Osteocyte (in vitro differentiated cells): Measurements from ENCODE around the gene CDC6. TPM values are rescaled to one million over a fixed set of nuclear protein-coding genes. Genes with fewer than 3 reads are reported as not detected.

ENCODE experiments used
- DNase-seq: peaks from one replicate; pipeline ENCODE4 v3.0.0; 2021; ENCODE audit warnings: mixed read lengths; ENCODE audit not compliant: unreplicated experiment; ENCODE audit errors: extremely low spot score
- H3K27ac Mint-ChIP-seq: one replicate; pipeline ENCODE4 v1.8.0; 2021; ENCODE audit warnings: mild to moderate bottlenecking, mixed read lengths; ENCODE audit not compliant: unreplicated experiment
- H3K27me3 Mint-ChIP-seq: one replicate; pipeline ENCODE4 v1.8.0; 2021; ENCODE audit warnings: mixed read lengths; ENCODE audit not compliant: unreplicated experiment
- H3K36me3 Mint-ChIP-seq: one replicate; pipeline ENCODE4 v1.8.0; 2021; ENCODE audit warnings: mixed read lengths; ENCODE audit not compliant: unreplicated experiment
- H3K4me1 Mint-ChIP-seq: one replicate; pipeline ENCODE4 v1.8.0; 2021; ENCODE audit warnings: mixed read lengths; ENCODE audit not compliant: unreplicated experiment
- H3K4me3 Mint-ChIP-seq: one replicate; pipeline ENCODE4 v1.8.0; 2021; ENCODE audit warnings: mild to moderate bottlenecking, moderate library complexity, mixed read lengths; ENCODE audit not compliant: unreplicated experiment
- H3K9me3 Mint-ChIP-seq: one replicate; pipeline ENCODE4 v1.8.0; 2021; ENCODE audit warnings: mixed read lengths; ENCODE audit not compliant: unreplicated experiment
- CTCF ChIP-seq: fragments of 200-600 bp; sonication (generic); IDR thresholded peaks from 2 replicates; pipeline ENCODE4 v1.5.0; 2021; ENCODE audit warnings: antibody characterized with exemption, mild to moderate bottlenecking, moderate library complexity
- total RNA-seq: library from RNA; stranded (reverse); gene quantifications from 2 replicates; pipeline ENCODE4 v1.2.1, GENCODE V29; 2021

The CDC6 gene
- total RNA-seq, 1 donor from 2014 or later, result 10.8 TPM

- Mint-ChIP-seq H3K9me3 (no peaks in the 10 kb centered on the region), H3K27me3 (no peaks in the 10 kb centered on the region), H3K4me1 (peaks cover 44% of the 10 kb centered on the region), H3K36me3 (peaks cover 13% of the 10 kb centered on the region), H3K27ac (no peak overlapping the region), H3K4me3 (no peak overlapping the region)
- TF ChIP-seq CTCF, result no peak
- DNase-seq, result no peak
Measured at GRCh38 chr17:40338058-40338457, 50.4 kb downstream of the CDC6 start.

- H3K36me3 Mint-ChIP-seq, result peaks cover 13% of the 10 kb centered on the region
- peaks cover 54% of the 10 kb centered on the region for H3K4me1 Mint-ChIP-seq
- H3K27ac Mint-ChIP-seq, result peak overlapping the region; percentile 4
- no peak overlapping the region for H3K4me3 Mint-ChIP-seq
- no peak for DNase-seq
- no peaks in the 10 kb centered on the region for H3K9me3 Mint-ChIP-seq
- H3K27me3 Mint-ChIP-seq, result no peaks in the 10 kb centered on the region
- no peak for TF ChIP-seq CTCF
Measured at GRCh38 chr17:40338941-40339649, 51.4 kb downstream of the CDC6 start.

- Mint-ChIP-seq H3K27ac (no peak overlapping the region), H3K4me3 (no peak overlapping the region), H3K27me3 (no peaks in the 10 kb centered on the region), H3K9me3 (no peaks in the 10 kb centered on the region), H3K4me1 (peaks cover 53% of the 10 kb centered on the region), H3K36me3 (peaks cover 11% of the 10 kb centered on the region)
- DNase-seq, result no peak
- no peak for TF ChIP-seq CTCF
Measured at GRCh38 chr17:40340327-40340726, 52.6 kb downstream of the CDC6 start.

GRCh38 chr17:40340880-40341807 is 53.5 kb downstream of the CDC6 start:
- Mint-ChIP-seq H3K4me3 (peak overlapping the region; percentile 78), H3K27ac (peak overlapping the region; percentile 75), H3K36me3 (peaks cover 11% of the 10 kb centered on the region), H3K4me1 (peaks cover 57% of the 10 kb centered on the region), H3K27me3 (no peaks in the 10 kb centered on the region), H3K9me3 (no peaks in the 10 kb centered on the region)
- no peak for DNase-seq
- TF ChIP-seq CTCF, result peak; percentile 20
